ENCODE measurements around the gene ATG16L2.
A peak's percentile ranks its signal among the peaks of the same experiment; 100 is the strongest.

Gene ATG16L2, protein sequence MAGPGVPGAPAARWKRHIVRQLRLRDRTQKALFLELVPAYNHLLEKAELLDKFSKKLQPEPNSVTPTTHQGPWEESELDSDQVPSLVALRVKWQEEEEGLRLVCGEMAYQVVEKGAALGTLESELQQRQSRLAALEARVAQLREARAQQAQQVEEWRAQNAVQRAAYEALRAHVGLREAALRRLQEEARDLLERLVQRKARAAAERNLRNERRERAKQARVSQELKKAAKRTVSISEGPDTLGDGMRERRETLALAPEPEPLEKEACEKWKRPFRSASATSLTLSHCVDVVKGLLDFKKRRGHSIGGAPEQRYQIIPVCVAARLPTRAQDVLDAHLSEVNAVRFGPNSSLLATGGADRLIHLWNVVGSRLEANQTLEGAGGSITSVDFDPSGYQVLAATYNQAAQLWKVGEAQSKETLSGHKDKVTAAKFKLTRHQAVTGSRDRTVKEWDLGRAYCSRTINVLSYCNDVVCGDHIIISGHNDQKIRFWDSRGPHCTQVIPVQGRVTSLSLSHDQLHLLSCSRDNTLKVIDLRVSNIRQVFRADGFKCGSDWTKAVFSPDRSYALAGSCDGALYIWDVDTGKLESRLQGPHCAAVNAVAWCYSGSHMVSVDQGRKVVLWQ

DNA sequence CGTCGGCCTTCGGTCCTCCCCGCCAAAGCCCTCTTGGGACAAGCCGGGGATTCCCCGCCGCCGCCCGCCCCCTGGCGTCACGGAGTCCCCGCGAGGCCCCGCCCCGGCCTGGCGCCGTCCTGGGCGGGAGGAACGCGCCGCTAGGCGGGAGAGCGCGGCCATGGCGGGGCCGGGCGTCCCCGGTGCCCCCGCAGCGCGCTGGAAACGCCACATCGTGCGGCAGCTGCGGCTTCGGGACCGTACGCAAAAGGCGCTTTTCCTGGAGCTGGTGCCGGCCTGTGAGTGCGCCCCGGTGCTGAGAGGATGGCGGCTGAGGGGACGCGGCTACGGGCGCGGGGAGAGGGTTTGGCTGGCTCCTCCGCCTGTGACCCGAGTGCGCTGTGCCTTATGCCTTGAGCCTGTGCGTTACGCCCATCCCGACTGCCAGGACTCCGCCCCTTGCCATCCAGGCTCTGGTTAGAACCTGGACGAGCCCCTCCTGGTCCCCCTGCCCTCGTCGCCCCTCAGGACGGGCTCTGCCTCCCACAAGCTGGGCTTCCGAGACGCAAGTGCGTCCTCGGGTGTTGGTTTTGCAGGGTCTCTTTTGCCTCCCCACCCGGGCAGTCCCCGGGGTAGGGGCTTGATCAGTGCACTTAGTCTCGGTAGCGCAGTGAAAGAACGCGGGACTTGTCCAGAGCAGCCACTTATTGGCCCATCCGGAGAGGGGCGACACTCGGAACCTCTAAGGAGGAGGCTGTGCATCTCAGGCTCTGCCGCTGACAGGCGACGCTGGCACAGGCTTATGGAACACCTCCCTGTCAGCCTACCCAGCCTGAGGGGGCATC is at the start of gene ATG16L2:
Gene ATG16L2, plus strand, starts transcription at position 126 of the 824 bp plus-strand sequence. Its CDS starts 35 bp downstream, at position 161.
- Mint-ChIP-seq H3K4me1 (peaks cover 67% of the 10 kb centered on the region), H3K27me3 (no peaks in the 10 kb centered on the region), H3K36me3 (peaks cover 35% of the 10 kb centered on the region), H3K27ac (peak within 1 kb of the TSS; percentile 94), H3K4me3 (peak within 1 kb of the TSS; percentile 99), H3K9me3 (no peaks in the 10 kb centered on the region)
- ATAC-seq: peak; percentile 90

DNA sequence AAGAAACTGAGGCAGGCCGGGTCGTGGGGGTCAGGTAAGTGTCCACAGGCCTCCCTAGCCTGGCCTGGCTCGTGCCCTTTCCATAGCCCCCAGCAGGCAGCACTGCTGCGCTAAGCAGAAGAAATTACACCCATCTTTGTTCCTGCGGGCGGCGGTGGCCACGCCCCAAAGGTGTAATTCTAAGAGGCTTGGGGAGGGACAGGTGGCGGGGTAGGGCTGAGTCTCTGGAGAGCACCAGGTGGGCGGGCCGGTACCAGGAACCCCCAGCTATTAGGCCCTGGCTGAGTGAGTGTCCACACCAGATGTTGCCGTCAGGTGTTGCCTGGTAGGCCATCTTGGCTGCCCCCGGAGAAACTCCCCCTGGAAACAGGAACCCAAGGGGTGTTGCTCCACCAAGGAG is 49.7 kb upstream of the ATG16L2 start:
- Mint-ChIP-seq H3K4me3 (no peak overlapping the region), H3K27me3 (no peaks in the 10 kb centered on the region), H3K4me1 (peaks cover 36% of the 10 kb centered on the region), H3K27ac (peak overlapping the region; percentile 60), H3K9me3 (no peaks in the 10 kb centered on the region), H3K36me3 (no peaks in the 10 kb centered on the region)
- no peak for ATAC-seq

DNA sequence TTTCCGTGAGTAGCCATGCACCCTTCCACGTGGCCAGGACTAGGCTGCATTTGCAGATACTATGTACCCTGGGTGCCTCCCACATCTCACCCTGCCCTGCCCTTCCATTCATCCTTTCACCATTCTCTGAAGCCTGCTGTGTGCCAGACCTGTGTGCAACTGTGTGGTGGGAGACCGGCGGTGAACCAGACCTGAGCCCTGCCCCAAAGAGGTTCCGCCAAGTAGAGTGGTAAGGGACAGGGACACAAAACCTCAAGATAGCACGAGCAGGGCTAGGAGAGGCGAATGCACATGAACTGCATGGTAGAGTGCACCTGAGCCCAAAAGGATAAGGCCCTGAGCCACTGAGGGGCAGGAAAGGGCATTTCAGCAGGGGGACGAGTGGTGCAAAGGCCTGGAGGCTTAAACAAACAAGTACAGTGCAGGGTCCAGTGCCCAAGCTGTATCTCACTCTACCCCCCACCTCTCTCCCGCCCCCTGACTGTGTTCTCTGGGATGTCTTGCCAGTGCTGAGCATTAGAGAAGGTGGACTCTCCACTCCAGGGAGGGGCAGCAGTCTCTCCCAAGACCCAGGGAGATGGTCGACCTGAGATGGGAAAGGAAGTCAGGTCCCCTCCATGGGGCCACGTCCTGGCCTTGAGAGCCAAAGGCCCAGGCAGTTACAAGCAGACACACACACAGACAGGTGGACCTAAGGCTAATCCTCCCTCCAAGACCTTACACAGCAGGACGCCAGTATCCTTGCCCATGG is 47.9 kb upstream of the ATG16L2 start:
- Mint-ChIP-seq H3K27me3 (no peaks in the 10 kb centered on the region), H3K4me1 (peaks cover 42% of the 10 kb centered on the region), H3K4me3 (no peak overlapping the region), H3K9me3 (no peaks in the 10 kb centered on the region), H3K27ac (no peak overlapping the region), H3K36me3 (peaks cover 6% of the 10 kb centered on the region)
- no peak for ATAC-seq

GRCh38 chr11:72767203-72768062 is 46.8 kb upstream of the ATG16L2 start:
- H3K27ac Mint-ChIP-seq: no peak overlapping the region
- no peaks in the 10 kb centered on the region for H3K9me3 Mint-ChIP-seq
- peaks cover 8% of the 10 kb centered on the region for H3K36me3 Mint-ChIP-seq

GRCh38 chr11:72768581-72768980 is 45.6 kb upstream of the ATG16L2 start:
- Mint-ChIP-seq H3K4me1 (peaks cover 35% of the 10 kb centered on the region), H3K4me3 (no peak overlapping the region), H3K9me3 (no peaks in the 10 kb centered on the region), H3K36me3 (peaks cover 13% of the 10 kb centered on the region), H3K27me3 (no peaks in the 10 kb centered on the region), H3K27ac (peak overlapping the region; percentile 15)
- ATAC-seq: no peak

More at GRCh38 chr11:72767203-72768062, 46.8 kb upstream of the ATG16L2 start:
- H3K4me3 Mint-ChIP-seq: no peak overlapping the region
- H3K27me3 Mint-ChIP-seq: no peaks in the 10 kb centered on the region
- peaks cover 39% of the 10 kb centered on the region for H3K4me1 Mint-ChIP-seq
- ATAC-seq: no peak

- no peak overlapping the region for H3K4me3 Mint-ChIP-seq
- peaks cover 13% of the 10 kb centered on the region for H3K36me3 Mint-ChIP-seq
- H3K27ac Mint-ChIP-seq: no peak overlapping the region
- H3K9me3 Mint-ChIP-seq: no peaks in the 10 kb centered on the region
- H3K4me1 Mint-ChIP-seq: peaks cover 30% of the 10 kb centered on the region
- ATAC-seq: no peak
- H3K27me3 Mint-ChIP-seq: no peaks in the 10 kb centered on the region
These were observed 44.5 kb upstream of the ATG16L2 start for GRCh38 chr11:72769680-72770079.

GRCh38 chr11:72770799-72771198 is 43.4 kb upstream of the ATG16L2 start:
- H3K4me1 Mint-ChIP-seq: peaks cover 40% of the 10 kb centered on the region
- ATAC-seq: no peak
- no peak overlapping the region for H3K27ac Mint-ChIP-seq
- H3K27me3 Mint-ChIP-seq: no peaks in the 10 kb centered on the region
- no peak overlapping the region for H3K4me3 Mint-ChIP-seq
- peaks cover 13% of the 10 kb centered on the region for H3K36me3 Mint-ChIP-seq
- H3K9me3 Mint-ChIP-seq: no peaks in the 10 kb centered on the region

DNA sequence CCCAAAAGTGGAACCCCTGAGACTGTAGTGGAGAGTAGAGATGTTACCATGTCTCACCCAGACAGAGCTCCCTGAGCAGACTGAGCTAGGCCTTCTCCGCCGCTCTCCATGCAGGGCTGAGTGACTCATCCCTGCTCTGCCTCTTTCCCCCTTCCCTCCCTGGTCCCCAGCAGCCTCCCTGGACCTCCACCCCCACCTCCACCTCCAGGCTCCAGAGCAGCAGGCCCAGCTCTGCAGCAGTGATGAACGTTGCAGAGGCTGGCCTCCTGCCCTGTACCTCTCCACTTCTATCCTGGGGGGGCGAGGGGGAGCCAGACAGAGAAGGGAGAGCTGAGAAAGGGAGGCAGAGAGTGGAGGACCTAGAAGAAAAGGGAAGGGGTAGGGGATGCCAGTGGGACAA is 42.7 kb upstream of the ATG16L2 start:
- Mint-ChIP-seq H3K9me3 (no peaks in the 10 kb centered on the region), H3K36me3 (peaks cover 13% of the 10 kb centered on the region), H3K27me3 (no peaks in the 10 kb centered on the region), H3K4me1 (peaks cover 41% of the 10 kb centered on the region), H3K27ac (no peak overlapping the region), H3K4me3 (no peak overlapping the region)
- no peak for ATAC-seq

DNA sequence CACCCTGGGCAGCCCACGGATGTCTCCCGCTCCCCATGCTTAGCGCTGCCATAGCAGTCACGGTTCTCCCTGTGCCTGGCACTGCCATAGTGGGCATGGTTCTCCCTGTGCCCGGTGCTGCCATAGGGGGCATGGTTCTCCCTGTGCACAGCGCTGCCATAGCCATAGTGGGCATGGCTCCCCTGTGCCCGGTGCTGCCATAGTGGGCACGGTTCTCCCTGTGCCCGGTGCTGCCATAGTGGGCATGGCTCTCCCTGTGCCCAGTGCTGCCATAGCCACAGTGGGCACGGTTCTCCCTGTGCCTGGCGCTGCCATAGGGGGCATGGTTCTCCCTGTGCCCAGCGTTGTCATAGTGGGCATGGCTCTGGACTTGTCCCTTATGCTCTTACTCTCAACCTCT is 42.2 kb upstream of the ATG16L2 start:
- Mint-ChIP-seq H3K27ac (peak overlapping the region; percentile 6), H3K27me3 (no peaks in the 10 kb centered on the region), H3K4me3 (no peak overlapping the region), H3K9me3 (no peaks in the 10 kb centered on the region), H3K36me3 (peaks cover 13% of the 10 kb centered on the region), H3K4me1 (peaks cover 41% of the 10 kb centered on the region)
- no peak for ATAC-seq

DNA sequence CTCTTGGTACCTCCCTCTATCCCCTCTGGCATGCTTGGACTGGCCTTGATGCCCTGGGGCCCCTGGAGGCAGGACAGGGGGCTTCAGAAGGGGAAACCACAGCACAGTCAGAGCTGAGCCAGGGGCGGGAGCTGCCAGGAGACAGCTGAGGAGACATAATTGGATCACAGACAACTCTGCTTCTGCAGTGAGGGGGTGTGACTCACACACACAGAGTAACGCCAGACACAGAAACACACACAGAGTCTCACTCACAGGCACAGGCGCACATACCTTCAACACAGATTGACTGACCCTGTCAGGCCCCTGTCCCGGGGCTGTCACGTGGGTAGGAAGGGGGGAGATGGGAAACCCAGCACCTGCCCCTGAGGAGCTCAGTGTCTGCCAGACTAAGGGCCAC is 40.9 kb upstream of the ATG16L2 start:
- Mint-ChIP-seq H3K9me3 (no peaks in the 10 kb centered on the region), H3K4me3 (no peak overlapping the region)

DNA sequence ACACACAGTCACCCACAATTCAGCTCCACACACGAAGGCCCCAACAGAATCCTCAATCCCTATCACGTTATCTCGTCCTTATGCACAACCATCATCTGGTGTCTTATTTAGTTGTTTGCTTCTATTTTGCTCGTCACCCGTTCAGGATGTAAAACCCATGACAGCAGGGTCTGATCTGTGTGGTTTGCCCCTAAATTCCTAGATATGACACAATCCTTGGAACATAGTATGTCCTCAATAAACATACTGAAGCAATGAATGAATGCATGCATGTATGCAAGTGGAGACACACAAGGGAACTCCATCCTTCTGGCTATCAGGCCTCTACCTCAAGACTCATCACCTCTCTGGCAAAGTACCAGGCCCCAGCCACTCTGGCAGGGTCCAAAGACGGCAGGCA is 40.5 kb upstream of the ATG16L2 start:
- no peaks in the 10 kb centered on the region for H3K9me3 Mint-ChIP-seq
- H3K27ac Mint-ChIP-seq: no peak overlapping the region

More for the DNA sequence above, 40.9 kb upstream of the ATG16L2 start:
- ATAC-seq: no peak
- Mint-ChIP-seq H3K4me1 (peaks cover 48% of the 10 kb centered on the region), H3K36me3 (peaks cover 13% of the 10 kb centered on the region), H3K27me3 (no peaks in the 10 kb centered on the region), H3K27ac (no peak overlapping the region)

DNA sequence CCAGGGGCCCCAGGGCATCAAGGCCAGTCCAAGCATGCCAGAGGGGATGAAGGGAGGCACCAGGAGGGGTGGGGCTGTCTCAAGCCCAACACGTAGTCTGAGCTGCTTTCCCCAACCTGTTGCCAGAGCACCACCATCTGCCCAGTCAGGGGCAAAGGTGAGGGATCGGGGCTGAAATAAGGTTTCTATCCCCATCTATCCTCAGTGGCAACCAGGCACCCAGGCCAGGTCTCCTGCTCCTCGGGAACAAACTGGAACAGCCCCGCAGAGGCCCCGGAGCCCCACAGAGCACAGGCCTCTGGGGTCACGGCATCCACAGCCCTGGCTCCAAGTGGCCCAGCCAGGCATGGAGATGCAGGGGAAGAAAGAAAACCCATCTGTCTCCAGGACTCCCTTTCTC is 39.7 kb upstream of the ATG16L2 start:
- Mint-ChIP-seq H3K27ac (no peak overlapping the region), H3K4me3 (no peak overlapping the region), H3K9me3 (no peaks in the 10 kb centered on the region), H3K4me1 (peaks cover 54% of the 10 kb centered on the region), H3K27me3 (no peaks in the 10 kb centered on the region), H3K36me3 (peaks cover 13% of the 10 kb centered on the region)
- ATAC-seq: no peak

More for the DNA sequence above, 40.5 kb upstream of the ATG16L2 start:
- Mint-ChIP-seq H3K27me3 (no peaks in the 10 kb centered on the region), H3K4me3 (no peak overlapping the region), H3K36me3 (peaks cover 13% of the 10 kb centered on the region), H3K4me1 (peaks cover 48% of the 10 kb centered on the region)
- no peak for ATAC-seq

DNA sequence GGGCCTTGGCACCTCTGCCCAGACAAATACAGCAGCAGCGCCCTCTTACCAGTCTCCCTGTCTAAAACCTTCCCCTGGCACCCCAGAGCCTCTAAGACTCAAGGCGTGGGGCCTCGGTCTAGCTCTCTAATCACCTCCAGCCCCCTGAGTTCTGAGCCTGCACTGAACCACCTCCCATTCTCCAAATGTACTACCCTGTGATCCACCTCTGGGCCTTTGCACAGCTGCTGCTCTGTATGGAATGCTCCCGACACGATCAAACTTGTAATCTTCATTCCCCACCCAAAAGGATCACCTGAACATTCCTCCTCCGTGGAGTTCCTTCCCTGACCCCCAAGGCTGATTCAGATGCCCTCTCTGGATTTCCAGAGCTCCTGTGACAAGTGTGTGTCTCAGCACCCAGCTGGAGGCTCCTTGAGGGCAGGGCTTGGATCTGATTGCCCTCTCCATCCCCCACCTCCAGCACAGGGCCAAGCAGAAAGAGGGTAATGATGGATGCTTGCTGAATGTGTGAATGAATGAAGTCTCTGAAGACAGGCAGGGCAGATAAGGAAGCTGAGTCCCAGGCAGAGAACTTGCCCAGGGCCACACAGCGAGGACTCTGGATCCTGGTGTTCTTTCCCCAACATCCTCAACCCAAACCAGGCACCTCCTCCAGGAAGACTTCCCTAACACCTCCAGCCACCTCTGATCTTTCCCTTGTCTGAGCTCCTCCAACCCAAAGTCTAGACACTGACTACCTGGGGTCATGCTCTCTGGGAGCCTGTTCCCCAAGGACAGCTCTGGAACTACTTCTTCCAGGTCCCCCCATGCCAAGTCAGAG is 38.7 kb upstream of the ATG16L2 start:
- Mint-ChIP-seq H3K27me3 (no peaks in the 10 kb centered on the region), H3K4me1 (peaks cover 62% of the 10 kb centered on the region), H3K36me3 (peaks cover 10% of the 10 kb centered on the region), H3K9me3 (no peaks in the 10 kb centered on the region), H3K4me3 (no peak overlapping the region), H3K27ac (no peak overlapping the region)
- no peak for ATAC-seq

All from stimulated activated memory B cell treated with anti-CD40 and anti-IgM and Interleukin-4, amounts not matched to agents 10 μg/mL and 1 μg/mL and 100 μg/mL, for 72 hours (primary cell).